ENCODE data around the gene CD1C.
"Not testable (repeated sequence)": the region's sequence is repeated elsewhere in the genome, so short reads cannot be mapped to it uniquely, and the experiment has no call there.

CD1C gene

DNA sequence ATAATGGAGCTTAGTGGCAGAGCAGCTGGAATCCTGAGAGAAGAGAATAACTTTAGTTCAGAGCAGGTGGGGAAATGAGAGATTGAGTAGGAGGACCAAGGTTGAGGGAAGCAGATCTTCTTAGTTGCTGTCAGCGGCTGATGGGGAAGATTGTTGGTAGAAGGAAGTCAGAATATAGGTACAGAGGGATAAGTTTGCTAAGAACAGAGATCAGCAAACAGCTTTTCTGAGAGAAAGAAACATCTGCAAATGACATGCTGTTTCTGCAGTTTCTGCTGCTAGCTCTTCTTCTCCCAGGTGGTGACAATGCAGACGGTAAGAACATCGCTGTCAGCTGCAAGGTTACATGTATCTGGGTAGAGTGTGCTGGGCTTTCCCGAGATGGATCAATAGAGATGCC is at the start of gene CD1C:
CD1C (plus strand) TSS at position 113 of the 400 bp plus-strand sequence; CDS start at position 255, 142 bp downstream.
- DNase-seq (ENCODE audit: extremely low read depth in 1 of 2, low read depth in 1 of 2): no peak

DNA sequence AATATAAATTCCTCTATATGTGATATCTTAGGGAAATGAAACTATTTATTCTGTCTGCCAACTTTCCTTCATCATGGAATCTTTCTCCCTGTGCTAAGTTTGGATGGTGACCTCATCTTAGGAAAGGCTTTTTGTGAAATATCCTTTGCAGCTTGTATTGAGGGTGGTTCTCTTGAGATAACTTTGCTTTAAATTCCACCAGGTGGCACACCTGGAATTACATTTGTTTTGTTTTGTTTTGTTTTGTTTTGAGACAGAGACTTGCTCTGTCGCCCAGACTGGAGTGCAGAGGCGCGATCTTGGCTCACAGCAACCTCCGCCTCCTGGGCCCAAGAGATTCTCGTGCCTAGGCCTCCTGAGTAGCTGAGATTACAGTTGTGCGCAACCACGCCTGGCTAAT is 43.1 kb upstream of the CD1C start:
- no peak for DNase-seq (ENCODE audit: extremely low read depth in 1 of 2, low read depth in 1 of 2)

DNA sequence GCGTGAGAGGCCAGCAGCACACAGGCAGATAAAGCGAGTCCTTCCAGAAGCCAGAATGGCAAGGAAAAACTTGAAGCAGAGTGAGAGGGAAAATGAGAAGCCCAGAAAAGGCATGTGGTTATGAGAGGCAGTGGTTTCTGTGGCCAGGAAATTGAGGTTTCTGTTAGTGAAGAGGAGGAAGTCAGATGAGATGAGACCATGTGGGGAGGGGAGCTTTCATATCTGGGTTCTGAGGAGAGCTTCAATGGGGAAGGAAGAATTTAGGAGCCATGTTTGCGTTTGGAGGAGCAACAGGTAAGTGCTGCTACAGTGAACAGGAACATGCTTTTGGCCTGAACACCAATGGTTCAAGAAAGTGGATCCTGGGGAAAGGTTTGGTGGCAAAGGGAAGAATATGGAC is 41.6 kb upstream of the CD1C start:
- DNase-seq (ENCODE audit: extremely low read depth in 1 of 2, low read depth in 1 of 2): no peak

DNA sequence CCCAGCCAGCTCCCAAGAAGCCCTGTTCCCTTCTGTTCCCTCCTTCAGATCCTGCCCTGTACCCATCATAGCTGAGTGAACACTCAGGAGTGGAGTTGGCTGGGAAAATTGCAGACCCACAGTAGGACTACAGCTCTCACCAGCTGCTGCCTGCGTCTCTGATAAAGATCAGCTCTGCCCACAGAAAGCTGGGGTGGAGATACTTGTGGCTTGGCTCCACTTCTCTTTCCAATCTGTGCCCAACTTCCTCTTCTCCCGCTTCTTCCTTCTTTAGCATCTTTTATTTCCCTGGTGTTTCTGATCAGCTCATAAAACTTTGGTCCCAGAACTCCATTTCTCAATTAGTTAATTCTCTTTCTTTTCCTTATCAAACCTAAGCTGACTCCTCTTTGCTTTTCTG is 41.0 kb upstream of the CD1C start:
- DNase-seq (ENCODE audit: extremely low read depth in 1 of 2, low read depth in 1 of 2): no peak

DNA sequence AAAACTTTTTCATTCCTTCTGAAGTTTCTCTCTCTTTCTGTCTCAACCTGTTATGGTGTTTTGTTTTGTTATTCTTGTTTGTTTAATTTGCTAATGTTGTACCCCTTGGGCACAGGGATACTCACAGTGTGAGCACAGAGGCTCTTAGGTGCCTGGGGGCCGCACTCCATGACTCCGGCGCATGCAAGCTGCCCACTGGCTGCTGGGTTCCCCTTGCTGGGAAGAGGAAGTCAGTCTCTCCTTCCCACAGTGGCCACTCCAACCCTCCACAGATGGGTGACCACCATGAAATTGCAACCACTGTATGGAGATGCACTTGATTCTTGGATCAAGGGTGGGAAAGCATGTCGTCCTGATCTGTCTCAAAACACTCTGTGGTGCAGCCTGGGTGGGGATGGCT is 40.1 kb upstream of the CD1C start:
- no peak for DNase-seq (ENCODE audit: extremely low read depth in 1 of 2, low read depth in 1 of 2)

DNA sequence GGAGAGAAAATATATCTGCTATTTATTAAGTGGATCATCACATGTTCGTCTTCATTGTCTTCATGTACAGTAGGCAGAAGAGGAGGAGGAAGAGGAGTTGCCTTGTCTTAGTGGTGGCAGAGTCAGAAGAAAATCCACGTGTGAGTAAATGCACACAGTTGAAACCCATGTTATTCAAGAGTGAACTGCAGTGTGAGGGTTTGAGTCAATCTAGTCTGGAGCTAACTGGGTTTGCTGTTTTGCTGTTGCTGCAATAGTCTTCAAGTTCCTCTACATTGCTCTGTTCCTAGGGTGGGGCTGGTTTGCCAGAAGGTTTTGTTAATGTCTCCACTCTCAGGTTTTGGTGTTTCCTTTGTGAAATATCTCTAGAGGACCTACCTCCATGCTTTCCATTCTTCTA is 38.6 kb upstream of the CD1C start:
- DNase-seq (ENCODE audit: extremely low read depth in 1 of 2, low read depth in 1 of 2): no peak

DNA sequence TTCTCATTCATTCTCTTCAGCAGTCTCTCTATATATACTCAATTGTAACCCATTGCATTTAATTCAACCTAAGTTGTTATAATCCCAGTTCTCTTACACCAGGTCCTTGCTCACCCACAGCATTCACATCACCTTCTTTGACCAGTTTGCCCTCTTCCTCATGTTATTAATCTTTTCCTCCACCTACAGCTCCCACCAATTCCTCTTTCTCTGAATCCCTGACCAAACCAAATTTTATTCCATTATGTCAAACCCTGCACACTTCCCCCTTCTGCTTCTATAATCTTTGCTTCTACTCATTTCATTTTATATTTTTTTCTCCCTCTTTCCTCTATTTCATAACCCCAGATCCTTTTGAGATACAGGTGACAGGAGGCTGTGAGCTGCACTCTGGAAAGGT is 34.1 kb upstream of the CD1C start:
- DNase-seq (ENCODE audit: extremely low read depth in 1 of 2, low read depth in 1 of 2): no peak

DNA sequence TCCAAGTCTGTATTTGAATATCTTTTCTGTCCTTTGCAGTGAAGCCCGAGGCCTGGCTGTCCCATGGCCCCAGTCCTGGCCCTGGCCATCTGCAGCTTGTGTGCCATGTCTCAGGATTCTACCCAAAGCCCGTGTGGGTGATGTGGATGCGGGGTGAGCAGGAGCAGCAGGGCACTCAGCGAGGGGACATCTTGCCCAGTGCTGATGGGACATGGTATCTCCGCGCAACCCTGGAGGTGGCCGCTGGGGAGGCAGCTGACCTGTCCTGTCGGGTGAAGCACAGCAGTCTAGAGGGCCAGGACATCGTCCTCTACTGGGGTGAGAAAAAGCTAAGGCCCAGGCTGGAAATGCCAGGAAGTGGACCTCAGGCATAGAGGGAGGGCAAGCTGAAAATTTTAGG is 33.0 kb upstream of the CD1C start:
- not testable (repeated sequence) for DNase-seq (ENCODE audit: extremely low read depth in 1 of 2, low read depth in 1 of 2)

DNA sequence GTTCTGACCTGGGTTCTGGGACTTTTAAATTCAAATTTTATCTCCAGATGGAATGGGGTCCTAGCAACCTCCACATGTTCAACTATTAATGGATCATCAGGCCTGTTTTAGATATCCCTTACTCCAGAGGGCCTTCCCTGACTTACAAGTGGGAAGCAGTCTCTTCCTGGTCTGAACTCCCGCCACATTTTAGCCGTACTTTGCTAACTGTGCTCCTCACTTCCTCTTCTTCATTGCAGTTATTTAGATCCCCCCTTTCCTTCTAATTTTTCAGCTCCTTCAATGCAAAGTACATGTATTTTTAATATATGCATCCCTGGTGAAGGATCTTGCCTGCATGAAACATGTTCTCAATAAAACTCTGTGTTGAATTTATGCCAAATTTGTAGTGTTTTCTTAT is 31.8 kb upstream of the CD1C start:
- no peak for DNase-seq (ENCODE audit: extremely low read depth in 1 of 2, low read depth in 1 of 2)

DNA sequence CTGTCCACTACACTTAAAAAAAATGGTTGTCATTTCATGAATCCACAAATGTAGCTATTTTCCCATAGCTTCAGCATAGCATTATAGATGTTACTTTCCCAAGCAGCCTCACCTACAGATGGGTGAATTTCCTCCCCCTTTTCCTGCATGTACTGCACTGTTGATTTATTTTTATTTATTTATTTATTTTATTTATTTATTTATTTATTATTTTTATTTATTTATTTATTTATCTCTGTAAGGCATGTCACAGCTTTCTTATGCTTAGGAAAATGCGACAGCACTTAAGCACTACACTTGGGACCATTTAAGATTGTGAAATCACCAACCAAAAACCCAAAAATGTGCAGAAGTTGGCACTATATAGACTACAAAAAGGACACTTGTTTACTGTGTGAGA is 30.6 kb upstream of the CD1C start:
- DNase-seq (ENCODE audit: extremely low read depth in 1 of 2, low read depth in 1 of 2): no peak

DNA sequence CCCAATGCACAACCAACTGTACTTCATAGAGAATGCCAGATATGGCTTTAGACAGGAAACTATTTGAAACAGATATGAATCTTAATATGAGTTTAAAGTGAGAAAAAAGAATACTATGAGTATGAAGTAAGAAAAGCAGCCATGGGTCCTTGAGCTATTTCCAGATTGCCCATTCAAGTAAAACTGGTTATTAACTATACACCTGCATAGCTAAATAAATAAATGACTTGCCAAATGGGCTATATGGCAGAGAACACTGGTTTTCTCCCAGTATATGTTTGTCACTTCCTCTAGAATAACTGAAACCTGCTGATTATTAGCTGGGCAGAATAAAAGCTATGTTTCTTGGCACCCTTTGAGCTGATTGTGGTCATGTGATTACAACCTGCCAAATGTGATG is 17.0 kb upstream of the CD1C start:
- no peak for DNase-seq (ENCODE audit: extremely low read depth in 1 of 2, low read depth in 1 of 2)

DNA sequence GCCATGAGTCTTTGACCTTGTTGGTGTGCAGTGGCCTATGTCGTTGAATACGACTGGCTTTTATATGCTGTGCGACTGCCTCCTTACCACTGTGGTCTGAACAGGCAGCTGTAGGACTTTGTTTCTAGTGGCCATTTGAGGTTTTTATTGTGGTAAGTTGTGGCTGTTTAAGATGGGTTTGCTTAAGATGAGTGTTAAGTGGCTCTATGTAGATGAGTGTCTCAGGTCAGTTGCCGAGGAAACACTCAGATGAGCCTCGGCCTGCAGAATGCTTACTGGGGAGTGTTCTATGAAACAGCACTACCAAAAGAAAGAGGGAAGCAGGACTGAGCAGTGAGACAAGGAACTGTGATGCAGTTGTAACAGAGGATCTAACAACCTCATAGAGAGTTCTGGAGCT is 14.9 kb upstream of the CD1C start:
- DNase-seq (ENCODE audit: extremely low read depth in 1 of 2, low read depth in 1 of 2): no peak

DNA sequence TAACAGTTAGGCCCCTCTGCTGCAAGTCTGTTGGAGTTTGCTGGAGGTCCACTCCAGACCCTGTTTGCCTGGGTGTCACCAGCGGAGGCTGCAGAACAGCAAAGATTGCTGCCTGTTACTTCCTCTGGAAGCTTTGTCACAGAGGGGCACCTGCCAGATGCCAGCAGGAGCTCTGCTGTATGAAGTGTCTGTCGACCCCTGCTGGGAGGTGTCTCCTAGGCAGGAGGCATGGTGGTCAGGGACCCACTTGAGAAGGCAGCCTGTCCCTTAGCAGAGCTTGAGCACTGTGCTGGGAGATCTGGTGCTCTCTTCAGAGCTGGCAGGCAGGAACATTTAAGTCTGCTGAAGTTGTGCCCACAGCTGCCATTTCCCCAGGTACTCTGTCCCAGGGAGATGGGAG is 7.3 kb upstream of the CD1C start:
- DNase-seq (ENCODE audit: extremely low read depth in 1 of 2, low read depth in 1 of 2): not testable (repeated sequence)

DNA sequence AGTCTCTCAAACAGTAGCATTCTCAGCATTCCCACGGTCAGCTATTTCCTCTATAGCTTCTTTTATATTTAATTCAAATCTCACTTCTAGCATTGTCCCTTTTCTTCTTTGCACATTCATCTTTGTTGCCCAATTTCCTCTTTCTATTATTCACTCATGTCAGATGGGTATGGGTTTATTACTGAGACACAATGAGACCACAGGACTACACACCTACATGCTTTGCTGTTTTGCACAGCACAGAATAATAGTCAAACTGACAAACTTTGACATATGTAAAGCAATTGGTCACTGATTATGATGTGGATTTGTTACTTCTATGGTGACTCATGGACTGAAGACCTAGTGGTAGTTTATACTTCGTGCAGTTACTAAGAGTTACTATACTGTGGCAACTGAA is 5.8 kb upstream of the CD1C start:
- DNase-seq (ENCODE audit: extremely low read depth in 1 of 2, low read depth in 1 of 2): no peak

DNA sequence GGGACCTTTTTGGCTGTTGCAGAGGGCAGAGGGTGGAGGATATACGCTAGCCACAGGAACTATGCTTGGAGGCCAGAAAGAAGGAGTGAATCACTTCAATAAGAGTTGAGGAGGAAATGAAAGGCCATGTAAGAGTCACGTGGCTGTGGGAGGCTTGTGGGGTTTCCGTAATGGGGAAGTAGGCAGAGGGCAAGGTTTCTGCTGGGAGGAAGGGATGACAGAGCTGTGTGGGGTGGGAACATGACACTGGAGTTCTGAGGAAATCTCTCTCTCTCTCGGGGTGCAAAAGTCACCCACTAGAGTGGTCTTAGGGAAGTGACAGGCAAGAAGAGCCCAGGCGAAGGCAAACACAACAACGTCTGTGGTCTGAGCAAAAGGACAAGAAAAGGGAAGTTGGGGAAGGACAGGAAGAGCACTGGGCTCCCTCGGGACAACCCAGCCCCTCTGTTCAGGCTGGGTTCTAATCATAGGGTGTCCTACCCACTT is 3.9 kb upstream of the CD1C start:
- no peak for DNase-seq (ENCODE audit: extremely low read depth in 1 of 2, low read depth in 1 of 2)

DNA sequence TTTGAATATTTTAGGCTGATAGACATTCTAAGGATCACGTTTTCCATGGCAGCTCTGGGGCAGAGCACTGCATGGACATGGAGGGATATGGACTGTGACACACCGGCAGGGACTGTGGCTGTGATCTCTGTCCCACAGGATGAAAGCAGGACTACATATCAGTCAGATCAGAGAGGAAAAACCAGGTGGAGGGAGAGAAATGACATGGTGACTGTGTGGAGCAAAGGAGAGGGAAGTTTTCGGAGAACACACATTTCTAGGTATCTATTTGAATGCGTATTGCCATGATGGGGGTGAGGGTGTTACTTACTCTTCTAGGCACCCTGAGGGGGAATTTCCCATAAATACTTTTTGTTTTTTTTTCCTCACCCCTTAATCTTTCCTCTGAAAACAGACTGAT is 3.2 kb upstream of the CD1C start:
- DNase-seq (ENCODE audit: extremely low read depth in 1 of 2, low read depth in 1 of 2): no peak

DNA sequence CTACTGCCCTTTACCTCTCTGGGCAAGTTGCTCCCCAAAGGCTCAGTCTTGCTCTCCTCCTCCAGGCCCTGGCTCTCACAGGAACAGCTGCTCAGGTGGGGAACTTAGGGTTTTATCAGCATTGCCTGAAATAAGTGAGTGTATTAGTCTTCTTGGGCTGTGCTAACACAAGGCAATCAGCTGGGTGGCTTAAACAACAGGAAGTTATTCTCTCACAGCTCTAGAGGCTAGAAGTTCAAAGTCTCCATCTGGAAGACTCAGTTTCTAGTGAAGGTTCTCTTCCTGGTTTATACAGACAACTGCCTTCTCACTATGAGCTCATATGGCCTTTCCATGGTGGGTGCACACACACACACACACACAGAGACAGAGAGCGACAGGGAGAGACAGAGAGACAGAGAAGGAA is 2.8 kb upstream of the CD1C start:
- DNase-seq (ENCODE audit: extremely low read depth in 1 of 2, low read depth in 1 of 2): no peak

DNA sequence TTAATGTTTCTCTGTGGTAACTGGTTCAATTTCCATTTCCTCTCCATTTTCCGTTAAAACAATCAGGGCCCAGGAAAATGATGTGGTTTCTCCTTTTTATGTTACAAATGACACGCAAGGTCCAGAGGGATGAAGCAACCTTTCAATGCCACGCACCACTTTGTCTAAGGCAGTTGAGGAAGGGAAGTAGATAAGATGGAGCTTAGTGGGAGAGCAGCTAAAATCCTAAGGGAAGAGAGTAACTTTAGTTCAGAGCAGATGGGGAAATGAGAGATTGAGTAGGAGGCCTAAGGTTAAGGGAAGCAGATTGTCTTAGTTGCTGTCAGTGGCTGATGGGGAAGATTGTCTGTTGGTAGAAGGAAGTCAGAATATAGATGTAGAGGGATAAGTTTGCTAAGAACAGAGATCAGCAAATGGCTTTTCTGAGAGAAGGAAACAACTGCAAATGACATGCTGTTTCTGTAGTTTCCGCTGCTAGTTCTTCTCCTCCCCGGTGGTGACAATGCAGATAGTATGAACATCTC is 660 bp downstream of the CD1C start:
- no peak for DNase-seq (ENCODE audit: extremely low read depth in 1 of 2, low read depth in 1 of 2)

DNA sequence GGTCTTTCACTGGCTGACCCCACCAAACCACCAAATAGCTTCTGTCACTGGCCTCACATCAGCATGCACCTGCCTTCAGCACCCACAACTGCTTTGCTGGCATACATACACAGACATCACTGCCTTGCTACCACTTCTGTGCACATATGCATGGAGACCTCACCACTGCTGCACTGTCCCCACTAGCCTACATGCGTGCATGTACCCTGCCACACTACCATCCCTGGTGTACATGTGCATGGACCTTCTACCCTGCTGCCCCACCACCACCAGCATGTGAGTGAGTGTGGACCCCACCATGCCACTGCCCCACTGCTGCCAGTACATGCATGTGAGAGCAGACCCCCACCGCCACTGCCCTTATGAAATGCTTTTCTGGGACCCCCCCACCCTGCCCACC is 6.1 kb downstream of the CD1C start:
- no peak for DNase-seq (ENCODE audit: extremely low read depth in 1 of 2, low read depth in 1 of 2)

DNA sequence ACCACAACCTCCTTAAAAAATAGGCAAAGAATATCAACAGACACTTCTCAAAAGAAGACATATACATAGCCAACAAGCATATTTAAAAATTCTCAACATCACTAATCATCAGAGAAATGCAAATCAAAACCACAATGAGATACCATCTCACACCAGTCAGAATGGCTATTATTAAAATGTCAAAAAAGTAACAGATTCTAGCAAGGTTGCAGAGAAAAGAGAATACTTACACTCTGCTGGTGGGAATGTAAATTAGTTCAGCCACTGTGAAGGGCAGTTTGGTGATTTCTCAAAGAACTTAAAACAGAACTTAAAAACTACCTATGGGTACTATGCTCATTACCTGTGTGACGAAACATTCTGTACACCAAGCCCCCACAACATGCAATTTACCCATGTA is 20.9 kb downstream of the CD1C start:
- no peak for DNase-seq (ENCODE audit: extremely low read depth in 1 of 2, low read depth in 1 of 2)

DNA sequence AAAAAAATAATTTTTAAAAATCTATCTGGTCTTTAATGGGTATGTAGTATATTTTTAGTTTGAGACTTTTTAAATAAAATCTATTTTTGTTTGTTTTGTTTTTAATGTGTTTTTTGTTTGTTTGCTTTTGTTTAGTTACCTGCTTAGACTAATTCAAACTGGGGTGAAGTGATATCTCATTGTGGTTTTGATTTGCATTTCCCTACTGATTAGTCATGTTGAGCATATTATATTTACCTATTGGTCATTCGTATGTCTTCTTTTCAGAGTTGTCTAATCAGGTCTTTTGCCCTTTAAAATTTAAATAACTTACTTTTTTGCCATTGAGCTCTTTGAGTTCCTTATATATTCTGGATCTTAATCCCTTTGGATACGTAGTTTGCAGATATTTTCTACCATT is 21.3 kb downstream of the CD1C start:
- DNase-seq (ENCODE audit: extremely low read depth in 1 of 2, low read depth in 1 of 2): no peak

DNA sequence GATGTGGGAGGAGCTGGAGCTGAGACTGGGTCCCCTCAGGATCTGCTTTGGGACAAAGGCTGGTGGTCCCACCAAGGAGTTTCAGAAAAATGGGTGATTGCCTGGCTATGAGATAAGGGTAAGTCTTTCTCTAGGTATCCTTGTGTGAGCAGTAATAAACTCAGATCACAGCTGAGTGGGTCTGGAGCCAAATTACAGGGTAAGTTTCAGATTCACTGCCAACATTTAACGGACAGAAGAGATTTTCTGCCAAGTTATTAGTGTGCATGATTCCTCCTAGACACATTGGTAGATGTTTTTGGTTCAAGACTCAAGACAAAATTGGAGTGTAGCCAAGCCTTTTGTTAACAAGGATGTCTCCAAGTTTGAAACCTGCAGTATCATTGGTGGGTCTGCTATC is 34.1 kb downstream of the CD1C start:
- DNase-seq (ENCODE audit: extremely low read depth in 1 of 2, low read depth in 1 of 2): no peak

DNA sequence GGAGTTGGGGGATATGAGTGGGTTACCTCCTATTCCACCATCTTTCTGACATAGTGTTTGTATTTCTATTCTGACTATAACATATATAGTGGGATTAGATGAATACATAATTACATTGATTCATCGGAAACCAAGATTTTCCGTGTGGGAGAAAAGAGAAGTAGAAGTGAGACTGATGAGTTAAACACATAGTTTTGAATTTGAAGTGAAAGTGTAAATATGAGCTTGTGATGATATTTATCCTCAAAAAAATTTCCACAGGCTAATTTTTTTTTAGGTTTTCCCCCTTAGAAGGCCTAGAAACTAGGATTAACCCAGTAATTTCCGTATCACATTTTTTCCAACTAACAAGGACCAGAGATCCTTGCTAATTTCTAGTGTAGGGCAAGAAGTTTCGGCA is 34.7 kb downstream of the CD1C start:
- no peak for DNase-seq (ENCODE audit: extremely low read depth in 1 of 2, low read depth in 1 of 2)

DNA sequence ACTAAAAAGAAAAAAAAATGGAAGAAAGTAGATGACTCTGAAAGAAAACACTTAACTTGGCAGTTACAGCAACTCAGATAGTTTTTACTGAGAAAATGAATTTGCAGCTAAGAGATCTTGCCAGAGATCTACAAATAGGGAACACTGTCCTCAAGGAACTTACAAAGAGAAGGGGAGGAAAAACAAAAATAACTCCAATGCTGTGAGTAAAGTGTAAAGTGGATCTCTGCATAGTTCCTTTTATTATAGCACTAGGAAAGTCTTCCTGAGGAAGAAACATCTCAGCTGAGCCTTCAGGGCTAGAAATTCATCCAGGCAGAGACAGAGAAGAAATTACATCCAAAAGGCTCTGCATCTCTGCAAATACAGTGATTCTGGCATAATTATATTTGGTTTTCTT is 37.8 kb downstream of the CD1C start:
- no peak for DNase-seq (ENCODE audit: extremely low read depth in 1 of 2, low read depth in 1 of 2)

Data from activated CD8-positive, alpha-beta memory T cell treated with anti-CD3 and anti-CD28 coated beads for 1 hour (primary cell).